B cell (primary cell): ENCODE results near the gene CFAP100. TPM values are rescaled to one million over a fixed set of nuclear protein-coding genes. Genes with fewer than 3 reads are reported as not detected.

ENCODE experiments used
- ATAC-seq: fragments of 200-7000 bp; cut with Tn5 transposase; one replicate; pipeline ENCODE4 v1.10.0; 2021; ENCODE audit warnings: low read depth, mild to moderate bottlenecking, moderate number of reproducible peaks, moderate library complexity
- CTCF ChIA-PET: fragments of 350-600 bp; sonication (Branson Sonifier 250); formaldehyde crosslinking; loops from one replicate; lab custom pipeline; 2021; ENCODE audit warnings: antibody characterized with exemption, inconsistent platforms; lab: Charles Lee
- POLR2A ChIA-PET: fragments of 350-600 bp; sonication (Branson Sonifier 250); formaldehyde crosslinking; loops from one replicate; lab custom pipeline; 2021; ENCODE audit warnings: antibody characterized with exemption; lab: Charles Lee
- DNase-seq: peaks from one replicate; pipeline ENCODE4 v3.0.0; 2013
- H2AFZ ChIP-seq: 2 replicates; pipeline ENCODE4 v1.6.1; 2012; ENCODE audit warnings: mild to moderate bottlenecking, low read depth, low read length; ENCODE audit not compliant: insufficient read depth, poor library complexity, severe bottlenecking
- H3K27ac ChIP-seq, 2 donors: 1 replicate in 1 of 2; 2 replicates in 1 of 2; pipeline ENCODE4 v1.5.1; 2012 to 2013; ENCODE audit warnings: low read length in 2 of 2, mild to moderate bottlenecking in 2 of 2, moderate library complexity in 1 of 2
- H3K27me3 ChIP-seq, 4 experiments: fragments of 200-600 bp in 1 of 4; sonication (generic) in 1 of 4; replicated peaks in 1 of 4; 1 replicate in 2 of 4; 2 replicates in 2 of 4; pipeline versions ENCODE4 v1.6.1 to v1.7.0; 2013 to 2016; ENCODE audit warnings: low read length in 3 of 4, mild to moderate bottlenecking in 2 of 4, mixed read lengths in 1 of 4, moderate library complexity in 1 of 4; ENCODE audit not compliant: insufficient read depth in 4 of 4, control insufficient read depth in 3 of 4; ENCODE audit errors: control extremely low read depth in 1 of 4
- H3K36me3 ChIP-seq, 2 experiments: replicated peaks in 1 of 2; 1 replicate in 1 of 2; 2 replicates in 1 of 2; pipeline versions ENCODE4 v1.6.1 to v1.7.1; 2013; ENCODE audit warnings: low read length in 1 of 2; ENCODE audit not compliant: insufficient read depth in 2 of 2, control insufficient read depth in 1 of 2; ENCODE audit errors: control extremely low read depth in 1 of 2, extremely low read depth in 1 of 2
- H3K4me1 ChIP-seq, 2 donors: fragments of 200-600 bp in 1 of 2; sonication (generic) in 1 of 2; 1 replicate in 1 of 2; 2 replicates in 1 of 2; pipeline versions ENCODE4 v1.5.1 to v1.6.1; 2013 to 2017; ENCODE audit warnings: low read length in 2 of 2; ENCODE audit not compliant: control insufficient read depth in 2 of 2, insufficient read depth in 2 of 2
- H3K4me2 ChIP-seq: replicated peaks from 2 replicates; pipeline ENCODE3; 2012; ENCODE audit warnings: mild to moderate bottlenecking, low read depth, low read length; ENCODE audit not compliant: poor library complexity, severe bottlenecking
- H3K4me3 ChIP-seq, 5 experiments: fragments of 200-600 bp in 1 of 5; sonication (generic) in 1 of 5; 1 replicate in 3 of 5; 2 replicates in 2 of 5; pipeline versions ENCODE4 v1.5.1 to v1.7.0; 2011 to 2016; ENCODE audit warnings: low read length in 4 of 5, mild to moderate bottlenecking in 4 of 5, low read depth in 2 of 5, control low read depth in 1 of 5, moderate library complexity in 1 of 5; ENCODE audit not compliant: insufficient read depth in 1 of 5; ENCODE audit errors: control extremely low read depth in 1 of 5, extremely low read depth in 1 of 5
- H3K79me2 ChIP-seq: fragments of 200-600 bp; sonication (generic); one replicate; pipeline ENCODE4 v1.6.0; 2016; ENCODE audit warnings: low read length; ENCODE audit not compliant: control insufficient read depth, insufficient read depth
- H3K9ac ChIP-seq: fragments of 200-600 bp; sonication (generic); 2 replicates; pipeline ENCODE4 v1.6.1; 2017; ENCODE audit warnings: mild to moderate bottlenecking, low read length, moderate library complexity
- H3K9me3 ChIP-seq, 3 donors: one replicate each; pipeline versions ENCODE4 v1.6.1 to v1.7.1; 2013; ENCODE audit warnings: low read length in 2 of 3; ENCODE audit not compliant: control insufficient read depth in 2 of 3, insufficient read depth in 1 of 3; ENCODE audit errors: control extremely low read depth in 1 of 3
- H4K20me1 ChIP-seq: 2 replicates; pipeline ENCODE4 v1.6.0; 2012; ENCODE audit warnings: mild to moderate bottlenecking, low read length; ENCODE audit not compliant: insufficient read depth, control insufficient read depth, poor library complexity, severe bottlenecking
- H3K27ac Mint-ChIP-seq: one replicate; pipeline ENCODE4 v1.8.0; 2021; ENCODE audit warnings: mixed read lengths
- H3K27me3 Mint-ChIP-seq: one replicate; pipeline ENCODE4 v1.8.0; 2021; ENCODE audit warnings: mixed read lengths
- H3K4me1 Mint-ChIP-seq: one replicate; pipeline ENCODE4 v1.8.0; 2021; ENCODE audit warnings: mixed read lengths
- H3K4me3 Mint-ChIP-seq: one replicate; pipeline ENCODE4 v1.8.0; 2021; ENCODE audit warnings: mixed read lengths
- H3K9me3 Mint-ChIP-seq: one replicate; pipeline ENCODE4 v1.8.0; 2022; ENCODE audit warnings: mixed read lengths; ENCODE audit not compliant: insufficient read depth
- EZH2 ChIP-seq: IDR thresholded peaks from 2 replicates; pipeline ENCODE4 v1.6.1; 2012; ENCODE audit warnings: borderline replicate concordance, low read depth, mild to moderate bottlenecking, moderate library complexity, low read length; ENCODE audit not compliant: insufficient read depth, poor library complexity, severe bottlenecking
- WGBS: methylation state at CpG from one replicate; pipeline ENCODE4 v1.1.5; 2013; ENCODE audit warnings: missing lambda C conversion rate; ENCODE audit not compliant: insufficient coverage; 5-methylcytosine and 5-hydroxymethylcytosine counted together
- intact Hi-C: fragments of 100-400 bp; cut with micrococcal nuclease; formaldehyde crosslinking; loops from one replicate; pipeline ENCODE4 v1.10.0; 2022
- polyA plus RNA-seq: library from polyadenylated mRNA; depleted of rRNA; stranded (reverse); fragments of >200 nt; gene quantifications from 2 replicates; pipeline ENCODE4 v1.2.3, GENCODE V29; 2012
- total RNA-seq, 2 donors: library from RNA; stranded (reverse); fragments of 120-200 nt in 1 of 2; gene quantifications; 1 replicate in 1 of 2; 2 replicates in 1 of 2; pipeline versions ENCODE4 v1.2.3 to v1.2.4, GENCODE V29; 2013 to 2022
- TF ChIP-seq, protein P1 (sequence below): fragments of 200-600 bp; IDR thresholded peaks from one replicate; pipeline ENCODE4 v1.8.0; 2022; ENCODE audit warnings: antibody characterized with exemption, mild to moderate bottlenecking

The CFAP100 gene
- total and polyA plus RNA-seq, 2 donors (not counting 1 experiment from before 2014, with no cell fraction given) = not detected

GRCh38 chr3:126441256-126441880 lies 46.7 kb downstream of the CFAP100 start:
- no peak overlapping the region for H3K4me2 ChIP-seq
- no peaks in the 10 kb centered on the region for H3K9me3 Mint-ChIP-seq
- H3K4me1 ChIP-seq = no peaks in the 10 kb centered on the region
- intact Hi-C loops = no loop called here
- no peaks in the 10 kb centered on the region for H3K27me3 ChIP-seq
- no peaks in the 10 kb centered on the region for H3K79me2 ChIP-seq
- no peak overlapping the region for H3K27ac Mint-ChIP-seq
- TF ChIP-seq, protein P1, sequence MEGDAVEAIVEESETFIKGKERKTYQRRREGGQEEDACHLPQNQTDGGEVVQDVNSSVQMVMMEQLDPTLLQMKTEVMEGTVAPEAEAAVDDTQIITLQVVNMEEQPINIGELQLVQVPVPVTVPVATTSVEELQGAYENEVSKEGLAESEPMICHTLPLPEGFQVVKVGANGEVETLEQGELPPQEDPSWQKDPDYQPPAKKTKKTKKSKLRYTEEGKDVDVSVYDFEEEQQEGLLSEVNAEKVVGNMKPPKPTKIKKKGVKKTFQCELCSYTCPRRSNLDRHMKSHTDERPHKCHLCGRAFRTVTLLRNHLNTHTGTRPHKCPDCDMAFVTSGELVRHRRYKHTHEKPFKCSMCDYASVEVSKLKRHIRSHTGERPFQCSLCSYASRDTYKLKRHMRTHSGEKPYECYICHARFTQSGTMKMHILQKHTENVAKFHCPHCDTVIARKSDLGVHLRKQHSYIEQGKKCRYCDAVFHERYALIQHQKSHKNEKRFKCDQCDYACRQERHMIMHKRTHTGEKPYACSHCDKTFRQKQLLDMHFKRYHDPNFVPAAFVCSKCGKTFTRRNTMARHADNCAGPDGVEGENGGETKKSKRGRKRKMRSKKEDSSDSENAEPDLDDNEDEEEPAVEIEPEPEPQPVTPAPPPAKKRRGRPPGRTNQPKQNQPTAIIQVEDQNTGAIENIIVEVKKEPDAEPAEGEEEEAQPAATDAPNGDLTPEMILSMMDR = no peak
- TF ChIP-seq EZH2 = no peak
- no peaks in the 10 kb centered on the region for H4K20me1 ChIP-seq
- CTCF ChIA-PET = no interaction called here
- no peak overlapping the region for H2AFZ ChIP-seq
- no peak overlapping the region for H3K4me3 Mint-ChIP-seq
- ATAC-seq (no peak), DNase-seq (no peak)
- POLR2A ChIA-PET = no interaction called here
- H3K4me1 Mint-ChIP-seq = no peaks in the 10 kb centered on the region
- H3K27me3 Mint-ChIP-seq = no peaks in the 10 kb centered on the region
- H3K36me3 ChIP-seq = peaks cover 0 to 37% of the 10 kb centered on the region in 2 experiments
- no peak overlapping the region for H3K27ac ChIP-seq
- H3K9me3 ChIP-seq = no peaks in the 10 kb centered on the region
- 97% methylated on average over 19 of the region's 20 CpGs for WGBS
- H3K4me3 ChIP-seq = no peak overlapping the region
- H3K9ac ChIP-seq = no peak overlapping the region

GRCh38 chr3:126442094-126442855 lies 47.6 kb downstream of the CFAP100 start:
- H3K9ac ChIP-seq = no peak overlapping the region
- POLR2A ChIA-PET = no interaction called here
- no peaks in the 10 kb centered on the region for H3K27me3 ChIP-seq
- no peaks in the 10 kb centered on the region for H4K20me1 ChIP-seq
- no peak overlapping the region for H3K4me3 Mint-ChIP-seq
- H3K4me3 ChIP-seq = no peak overlapping the region
- intact Hi-C loops = no loop called here
- no peaks in the 10 kb centered on the region for H3K9me3 Mint-ChIP-seq
- H3K36me3 ChIP-seq = peaks cover 0 to 29% of the 10 kb centered on the region in 2 experiments
- no peak for DNase-seq
- no peak for ATAC-seq
- no peaks in the 10 kb centered on the region for H3K4me1 Mint-ChIP-seq
- WGBS = 95% methylated on average over 7 of the region's 13 CpGs
- H3K4me1 ChIP-seq = no peaks in the 10 kb centered on the region
- no peak overlapping the region for H3K4me2 ChIP-seq
- H2AFZ ChIP-seq = no peak overlapping the region
- no peaks in the 10 kb centered on the region for H3K9me3 ChIP-seq
- H3K27ac ChIP-seq = no peak overlapping the region
- no peak for TF ChIP-seq EZH2
- TF ChIP-seq, protein P1 = no peak
- H3K79me2 ChIP-seq = no peaks in the 10 kb centered on the region
- no peak overlapping the region for H3K27ac Mint-ChIP-seq
- CTCF ChIA-PET = no interaction called here
- H3K27me3 Mint-ChIP-seq = no peaks in the 10 kb centered on the region
